HCT116 (cell line): ENCODE results near the gene RHOH. TPM values are rescaled to one million over a fixed set of nuclear protein-coding genes. Genes with fewer than 3 reads are reported as not detected.

Experiments used
- ATAC-seq: fragments of 200-7000 bp; cut with Tn5 transposase; 2 replicates; pipeline ENCODE4 v1.9.1; 2020; ENCODE audit warnings: mild to moderate bottlenecking, moderate library complexity
- BruUV-seq: library from RNA; stranded (reverse); fragments of 400-500 nt; replicated peaks from 2 replicates; lab custom pipeline; 2021; lab: Mats Ljungman, UMichigan
- CTCF ChIA-PET: fragments of 300-600 bp; sonication (Branson Sonifier 250); formaldehyde crosslinking; loops from one replicate; lab custom pipeline; 2021; ENCODE audit warnings: antibody characterized with exemption; lab: Charles Lee
- POLR2A ChIA-PET: fragments of 300-600, 350-600 bp; sonication (Branson Sonifier 250); formaldehyde crosslinking; loops from one replicate; lab custom pipeline; 2021; ENCODE audit warnings: antibody characterized with exemption; lab: Charles Lee
- RAD21 ChIA-PET, 2 experiments: fragments of 300-600 bp; sonication (Branson Sonifier 250); formaldehyde crosslinking; loops; one replicate each; lab custom pipeline; 2023; ENCODE audit warnings: low total read pairs in 2 of 2; ENCODE audit not compliant: uncharacterized antibody in 2 of 2, unreplicated experiment in 2 of 2, low non-redundant PET in 1 of 2; lab: Charles Lee
- DNase-seq: peaks from one replicate; pipeline ENCODE4 v3.0.0-alpha.2; 2010; ENCODE audit warnings: low read depth, low spot score
- H2AFZ ChIP-seq: fragments of 200-600 bp; shearing (Covaris generic), sonication (generic); 2 replicates; pipeline ENCODE4 v1.6.1; 2017; ENCODE audit warnings: low read depth, mixed run types, mixed read lengths, antibody characterized with exemption, low read length; ENCODE audit not compliant: poor library complexity, severe bottlenecking
- H3K27ac ChIP-seq: 2 replicates; pipeline ENCODE4 v1.5.1; 2012; ENCODE audit warnings: low read depth, low read length
- H3K27me3 ChIP-seq: fragments of 200-600 bp; sonication (generic); 2 replicates; pipeline ENCODE4 v1.6.1; 2016; ENCODE audit warnings: mixed run types, low read length, mixed read lengths; ENCODE audit not compliant: insufficient read depth
- H3K36me3 ChIP-seq, 2 experiments: fragments of 200-500 bp in 1 of 2; fragments of 200-600 bp in 1 of 2; sonication (Bioruptor generic) in 1 of 2; sonication (generic) in 1 of 2; 2 replicates each; pipeline versions ENCODE4 v1.5.1 to v1.6.1; 2014 to 2016; ENCODE audit warnings: low read length in 2 of 2, inconsistent platforms in 1 of 2, mixed read lengths in 1 of 2, mixed run types in 1 of 2; ENCODE audit not compliant: insufficient read depth in 2 of 2, control insufficient read depth in 1 of 2
- H3K4me1 ChIP-seq, 2 experiments: fragments of 200-600 bp in 1 of 2; sonication (generic) in 1 of 2; 2 replicates each; pipeline versions ENCODE4 v1.5.1 to v1.6.1; 2012 to 2017; ENCODE audit warnings: low read length in 2 of 2, inconsistent platforms in 1 of 2, mild to moderate bottlenecking in 1 of 2, mixed read lengths in 1 of 2, mixed run types in 1 of 2, moderate library complexity in 1 of 2; ENCODE audit not compliant: insufficient read depth in 2 of 2, control insufficient read depth in 1 of 2
- H3K4me2 ChIP-seq: fragments of 200-600 bp; sonication (generic); 2 replicates; pipeline ENCODE4 v1.6.1; 2017; ENCODE audit warnings: mixed run types, low read length, mixed read lengths
- H3K4me3 ChIP-seq, 2 experiments: fragments of 200-600 bp in 1 of 2; sonication (generic) in 1 of 2; replicated peaks in 1 of 2; 2 replicates each; pipeline ENCODE4 v1.5.1; 2011 to 2016; ENCODE audit warnings: low read length in 2 of 2, control low read depth in 1 of 2, low read depth in 1 of 2, mild to moderate bottlenecking in 1 of 2, mixed read lengths in 1 of 2, mixed run types in 1 of 2
- H3K79me2 ChIP-seq: fragments of 200-600 bp; sonication (generic); 2 replicates; pipeline ENCODE4 v1.6.1; 2017; ENCODE audit warnings: mild to moderate bottlenecking, mixed run types, low read length, moderate library complexity, mixed read lengths; ENCODE audit not compliant: insufficient read depth
- H3K9ac ChIP-seq: fragments of 200-600 bp; sonication (generic); 2 replicates; pipeline ENCODE4 v1.6.1; 2016; ENCODE audit warnings: low read length, mixed read lengths
- H3K9me2 ChIP-seq: fragments of 200-600 bp; sonication (generic), shearing (Covaris generic); 2 replicates; pipeline ENCODE4 v1.6.1; 2017; ENCODE audit warnings: mixed run types, mild to moderate bottlenecking, moderate library complexity; ENCODE audit not compliant: insufficient read depth
- H3K9me3 ChIP-seq, 2 experiments: fragments of 200-500 bp in 1 of 2; fragments of 200-600 bp in 1 of 2; sonication (Bioruptor generic) in 1 of 2; sonication (generic) in 1 of 2; 2 replicates each; pipeline ENCODE4 v1.6.1; 2014 to 2017; ENCODE audit warnings: low read length in 2 of 2, mixed read lengths in 2 of 2, inconsistent platforms in 1 of 2, low read depth in 1 of 2, mild to moderate bottlenecking in 1 of 2, mixed run types in 1 of 2, moderate library complexity in 1 of 2; ENCODE audit not compliant: control insufficient read depth in 1 of 2, insufficient read depth in 1 of 2
- H4K20me1 ChIP-seq: fragments of 200-600 bp; sonication (generic), shearing (Covaris generic); 2 replicates; pipeline ENCODE4 v1.6.1; 2017; ENCODE audit warnings: mixed run types, mild to moderate bottlenecking, moderate library complexity; ENCODE audit not compliant: insufficient read depth
- ATF3 ChIP-seq: IDR thresholded peaks from 2 replicates; pipeline ENCODE4 v1.6.1; 2012
- EZH2phosphoT487 ChIP-seq: fragments of 200-600 bp; IDR thresholded peaks from 2 replicates; pipeline ENCODE4 v1.6.1; 2018; ENCODE audit warnings: antibody characterized with exemption, borderline replicate concordance
- SRF ChIP-seq: IDR thresholded peaks from 2 replicates; pipeline ENCODE4 v1.6.1; 2012; ENCODE audit warnings: low read depth
- ZBTB33 ChIP-seq: IDR thresholded peaks from 2 replicates; pipeline ENCODE4 v1.6.1; 2011; ENCODE audit warnings: mild to moderate bottlenecking, low read length, moderate library complexity; ENCODE audit not compliant: insufficient replicate concordance; ENCODE audit errors: extremely low read depth
- ZNF274 ChIP-seq: fragments of 200-500 bp; sonication (Bioruptor generic); IDR thresholded peaks from 2 replicates; pipeline ENCODE4 v1.6.1; 2014; ENCODE audit warnings: mild to moderate bottlenecking, low read depth, low read length, inconsistent platforms
- intact Hi-C: fragments of 100-400 bp; cut with micrococcal nuclease; formaldehyde crosslinking; loops from 2 replicates; pipeline ENCODE4 v1.10.0; 2022
- total RNA-seq: library from RNA; stranded (reverse); gene quantifications from one replicate; pipeline ENCODE4 v1.2.1, GENCODE V29; 2021; ENCODE audit not compliant: unreplicated experiment

Gene RHOH
- total RNA-seq, 1 experiment from 2014 or later = 0.74 TPM

GRCh38 chr4:40190880-40191815 lies 5.7 kb upstream of the RHOH start:
- H3K4me3 ChIP-seq = no peak overlapping the region
- H3K9ac ChIP-seq = no peak overlapping the region
- DNase-seq (no peak), ATAC-seq (no peak)
- POLR2A ChIA-PET = interaction anchor here (0.5 kb wide), 1 partner anchor 382 kb away, joined by 3 read pairs; no protein-coding TSS in a partner anchor
- intact Hi-C loops = no loop called here
- no peaks in the 10 kb centered on the region for H3K36me3 ChIP-seq
- no TSS peak for BruUV-seq
- no peaks in the 10 kb centered on the region for H3K79me2 ChIP-seq
- RAD21 ChIA-PET = no interaction called here
- peaks cover 0 to 5% of the 10 kb centered on the region in 2 experiments; a peak in 1 of 4 replicates for H3K4me1 ChIP-seq
- no peaks in the 10 kb centered on the region for H3K9me2 ChIP-seq
- H3K27ac ChIP-seq = no peak overlapping the region
- H4K20me1 ChIP-seq = no peaks in the 10 kb centered on the region
- CTCF ChIA-PET = no interaction called here
- no peak overlapping the region for H3K4me2 ChIP-seq
- no peak for TF ChIP-seq SRF
- TF ChIP-seq EZH2phosphoT487 = no peak
- no peak for TF ChIP-seq ATF3
- no peak for TF ChIP-seq ZNF274
- TF ChIP-seq ZBTB33 = no peak
- no peaks in the 10 kb centered on the region for H3K27me3 ChIP-seq
- no peak overlapping the region for H2AFZ ChIP-seq
- no peaks in the 10 kb centered on the region for H3K9me3 ChIP-seq
